GM23338 (cell line): ENCODE measurements around the gene GGPS1. TPM values are rescaled to one million over a fixed set of nuclear protein-coding genes. Genes with fewer than 3 reads are reported as not detected.

Experiments
- CREB1 ChIP-seq: fragments of 250-450 bp; sonication (Bioruptor Pico); IDR thresholded peaks from 2 replicates; pipeline ENCODE4 v1.5.0; 2020; ENCODE audit warnings: low read depth, mild to moderate bottlenecking, moderate library complexity
- CTCF ChIP-seq, 2 experiments: fragments of 200-600 bp in 1 of 2; sonication (generic) in 1 of 2; conservative IDR thresholded peaks; 2 replicates each; pipeline versions ENCODE4 v1.5.1 to v1.6.1; 2016 to 2017; ENCODE audit warnings: antibody characterized with exemption in 2 of 2, low read depth in 2 of 2, mild to moderate bottlenecking in 2 of 2, moderate library complexity in 1 of 2
- JUNB ChIP-seq: IDR thresholded peaks from one replicate; pipeline ENCODE4 v1.6.1; 2016; ENCODE audit warnings: antibody characterized with exemption; ENCODE audit not compliant: unreplicated experiment
- NANOG ChIP-seq: IDR thresholded peaks from 2 replicates; pipeline ENCODE4 v1.6.1; 2016; ENCODE audit warnings: antibody characterized with exemption, borderline replicate concordance
- REST ChIP-seq: IDR thresholded peaks from one replicate; pipeline ENCODE4 v1.6.1; 2018; ENCODE audit warnings: antibody characterized with exemption; ENCODE audit not compliant: unreplicated experiment
- ZNF462 ChIP-seq: fragments of 250-450 bp; sonication (Bioruptor Pico); IDR thresholded peaks from 2 replicates; pipeline ENCODE4 v1.5.0; 2020; ENCODE audit warnings: mild to moderate bottlenecking, moderate library complexity
- polyA plus RNA-seq: library from polyadenylated mRNA; unstranded; fragments of >200 nt; fragmentation: Nextera tagmentation; extraction: Ambion mirVana; gene quantifications from 2 replicates; pipeline ENCODE4 v1.2.1, GENCODE V29; 2016
- total RNA-seq: library from RNA; depleted of rRNA; stranded (reverse); fragments of >200 nt; shearing (Covaris generic); gene quantifications from 2 replicates; pipeline ENCODE4 v1.2.3, GENCODE V29; 2014

Gene GGPS1
- total and polyA plus RNA-seq, 2 experiments from 2014 or later = 33.9 to 56.8 TPM

GRCh38 chr1:235290740-235291502 lies 37.4 kb upstream of the GGPS1 start (continued):
- TF ChIP-seq ZNF462 (CRISPR knock-in tag) (no peak), JUNB (no peak), NANOG (no peak), REST (no peak), CREB1 (no peak), CTCF (conservative IDR thresholded peaks at IDR 0.05; ENCODE audit: low read depth in 2 of 2) (no peak)
